Thyroid gland (tissue), 4 donors: ENCODE measurements around the gene NDUFC1.

ENCODE experiments used
- CTCF ChIP-seq, 6 experiments: fragments of 200-600 bp in 3 of 6; fragments of 450-650 bp in 3 of 6; sonication (generic) in 3 of 6; IDR thresholded peaks; one replicate each; pipeline ENCODE4 v1.5.1; 2016 to 2019; ENCODE audit warnings: antibody characterized with exemption in 6 of 6, mild to moderate bottlenecking in 2 of 6, inconsistent platforms in 1 of 6, moderate library complexity in 1 of 6
- POLR2A ChIP-seq, 2 donors: fragments of 450-650 bp; IDR thresholded peaks; one replicate each; pipeline ENCODE4 v1.6.1; 2017; ENCODE audit warnings: antibody characterized with exemption in 2 of 2, mild to moderate bottlenecking in 2 of 2, moderate library complexity in 1 of 2

GRCh38 chr4:139297001-139297410 lies 5.3 kb downstream of the NDUFC1 start:
- TF ChIP-seq POLR2A (IDR thresholded peaks at IDR 0.05) (no peak), CTCF (IDR thresholded peaks at IDR 0.05) (no peak)
